ENCODE measurements around the gene KCNAB3. TPM values are rescaled to one million over a fixed set of nuclear protein-coding genes. Genes with fewer than 3 reads are reported as not detected.

KCNAB3 gene
- total and polyA plus RNA-seq, 2 donors (not counting 3 experiments of a cell fraction or from before 2014, with no cell fraction given) = 1.3 to 2.4 TPM

DNA sequence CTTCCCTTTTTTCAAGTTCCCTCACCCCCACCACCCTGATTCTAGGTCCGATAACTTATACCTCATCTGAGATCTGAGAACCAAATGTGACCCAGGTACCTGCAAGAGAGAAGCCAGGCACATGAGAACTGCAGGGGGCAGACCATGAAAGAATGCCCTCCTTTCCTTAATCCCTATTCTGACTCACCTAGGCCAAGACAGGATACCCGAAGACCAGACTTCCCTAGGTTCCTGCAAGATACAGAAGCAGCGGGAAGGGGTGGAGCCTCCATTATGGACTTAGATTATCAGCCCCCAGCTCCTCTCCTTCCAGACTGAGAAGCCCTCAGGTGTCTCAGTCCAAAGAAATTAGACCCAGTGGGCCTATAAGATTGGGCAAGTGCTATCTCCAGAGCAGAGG lies 2.1 kb downstream of the KCNAB3 start:
- BruUV-seq (replicated peaks) = no TSS peak
- Histone ChIP-seq H3K36me3 (ENCODE audit: control insufficient read depth in 2 of 2, extremely low read depth in 1 of 2, insufficient read depth in 2 of 2, low read length in 2 of 2) (no peaks in the 10 kb centered on the region), H3K9ac (replicated peaks; ENCODE audit: extremely low read depth, insufficient read depth, low read length) (no peak overlapping the region), H3K4me3 (replicated peaks in 1 of 3; ENCODE audit: insufficient read depth in 1 of 3, low read depth in 1 of 3, low read length in 3 of 3) (no peak overlapping the region), H3K27ac (ENCODE audit: insufficient read depth, low read depth, low read length) (no peak overlapping the region), H2AFZ (ENCODE audit: low read depth, low read length) (no peak overlapping the region), H3K27me3 (ENCODE audit: control insufficient read depth in 2 of 2, insufficient read depth in 2 of 2, low read length in 2 of 2) (no peaks in the 10 kb centered on the region), H4K20me1 (replicated peaks; ENCODE audit: control insufficient read depth, extremely low read depth, insufficient read depth, low read length) (no peaks in the 10 kb centered on the region), H3K9me3 (replicated peaks; ENCODE audit: control insufficient read depth, insufficient read depth, low read length) (no peaks in the 10 kb centered on the region), H3K9me1 (replicated peaks; ENCODE audit: control insufficient read depth, extremely low read depth, insufficient read depth, low read length) (no peaks in the 10 kb centered on the region), H3K4me2 (ENCODE audit: insufficient read depth, low read length) (no peak overlapping the region), H3K79me2 (ENCODE audit: control insufficient read depth, insufficient read depth, low read length) (peaks cover 9% of the 10 kb centered on the region), H3K4me1 (ENCODE audit: control insufficient read depth, extremely low read depth, insufficient read depth, low read length) (peaks cover 10% of the 10 kb centered on the region)
- TF ChIP-seq FOS (IDR thresholded peaks at IDR 0.05; ENCODE audit: borderline replicate concordance, insufficient read depth, low read length) (no peak), MYC (IDR thresholded peaks at IDR 0.05; ENCODE audit: low read depth, low read length) (no peak), GATA2 (IDR thresholded peaks at IDR 0.05; ENCODE audit: insufficient read depth, insufficient read length, low read depth, low read length) (no peak), EZH2 (IDR thresholded peaks at IDR 0.05; ENCODE audit: borderline replicate concordance, low read depth, low read length, severe bottlenecking) (no peak), POLR2AphosphoS5 (IDR thresholded peaks at IDR 0.05; ENCODE audit: insufficient read depth, low read depth, low read length) (no peak), JUN (IDR thresholded peaks at IDR 0.05; ENCODE audit: borderline replicate concordance, insufficient read depth, insufficient read length, low read depth) (no peak)
- TF ChIP-seq, protein P1, sequence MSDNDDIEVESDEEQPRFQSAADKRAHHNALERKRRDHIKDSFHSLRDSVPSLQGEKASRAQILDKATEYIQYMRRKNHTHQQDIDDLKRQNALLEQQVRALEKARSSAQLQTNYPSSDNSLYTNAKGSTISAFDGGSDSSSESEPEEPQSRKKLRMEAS (IDR thresholded peaks at IDR 0.05; ENCODE audit: insufficient read depth, insufficient read length) = no peak
- ChIA-PET POLR2A (no interaction called here), CTCF (interaction anchor here (0.8 to 2.1 kb wide), 3 partner anchors 12 to 66 kb away, joined by 3 to 8 read pairs (median 4); no protein-coding TSS in a partner anchor)
- dilution Hi-C loops (cut with MboI; ENCODE audit: extremely low pct_ligation_motif_present, low sequenced_read_pairs) = no loop called here
- DNase-seq (ENCODE audit: low read depth, low spot score) = no peak
- FAIRE-seq = no peak
- intact Hi-C loops (cut with micrococcal nuclease) = no loop called here
